Stimulated activated CD8-positive, alpha-beta memory T cell treated with anti-CD3 and anti-CD28 coated beads, Interleukin-15, amount 100 ng/mL, for 24 hours (primary cell): ENCODE data around the gene DLG1.
A peak's percentile ranks its signal among the peaks of the same experiment; 100 is the strongest.

ENCODE experiments used
- DNase-seq: peaks from one replicate; pipeline ENCODE4 v3.0.0-alpha.2; 2020; ENCODE audit warnings: low read depth

The DLG1 gene

GRCh38 chr3:197317250-197317963 is 19.0 kb upstream of the DLG1 start:
- no peak for DNase-seq

GRCh38 chr3:197312431-197312830 is 14.0 kb upstream of the DLG1 start:
- no peak for DNase-seq

GRCh38 chr3:197311591-197311990 is 13.2 kb upstream of the DLG1 start:
- DNase-seq, result no peak

- no peak for DNase-seq
Observed at GRCh38 chr3:197309528-197310361, 11.3 kb upstream of the DLG1 start.

- no peak for DNase-seq
Observed at GRCh38 chr3:197308591-197308990, 10.2 kb upstream of the DLG1 start.

GRCh38 chr3:197306374-197307086 is 8.1 kb upstream of the DLG1 start:
- DNase-seq, result no peak

- no peak for DNase-seq
Observed at GRCh38 chr3:197305854-197306253, 7.4 kb upstream of the DLG1 start.

GRCh38 chr3:197303452-197303851 is 5.0 kb upstream of the DLG1 start:
- DNase-seq, result no peak

- no peak for DNase-seq
Observed at GRCh38 chr3:197302696-197303341, 4.4 kb upstream of the DLG1 start.

GRCh38 chr3:197302033-197302432 is 3.6 kb upstream of the DLG1 start:
- DNase-seq, result no peak

- DNase-seq, result no peak
Observed at GRCh38 chr3:197300361-197300760, 1.9 kb upstream of the DLG1 start.

GRCh38 chr3:197298945-197299854 is 788 bp upstream of the DLG1 start:
- no peak for DNase-seq

- DNase-seq, result peak; percentile 72
Observed at GRCh38 chr3:197297476-197298340, 704 bp downstream of the DLG1 start.

GRCh38 chr3:197297002-197297401 is 1.4 kb downstream of the DLG1 start:
- DNase-seq, result no peak

GRCh38 chr3:197296545-197296944 is 1.9 kb downstream of the DLG1 start:
- DNase-seq, result no peak

- DNase-seq, result no peak
Observed at GRCh38 chr3:197295871-197296270, 2.5 kb downstream of the DLG1 start.

GRCh38 chr3:197293605-197294237 is 4.7 kb downstream of the DLG1 start:
- no peak for DNase-seq

- no peak for DNase-seq
Observed at GRCh38 chr3:197292648-197293047, 5.8 kb downstream of the DLG1 start.

- no peak for DNase-seq
Observed at GRCh38 chr3:197292083-197292646, 6.2 kb downstream of the DLG1 start.
